ENCODE results near the gene TRAPPC3L.

GRCh38 chr6:116472706-116473105, 72.8 kb downstream of the TRAPPC3L start:
- no peak for TF ChIP-seq PKNOX1 (IDR thresholded peaks at IDR 0.05)
- no peak for TF ChIP-seq SUZ12 (IDR thresholded peaks at IDR 0.05)
- TF ChIP-seq HDGF (IDR thresholded peaks at IDR 0.05; ENCODE audit: borderline replicate concordance), result no peak
- TF ChIP-seq LEF1 (IDR thresholded peaks at IDR 0.05; ENCODE audit: borderline replicate concordance), result no peak

All from HEK293T (cell line).